GM23338 (cell line): ENCODE data around the gene TP53BP2. TPM values are rescaled to one million over a fixed set of nuclear protein-coding genes. Genes with fewer than 3 reads are reported as not detected.
A peak's percentile ranks its signal among the peaks of the same experiment; 100 is the strongest.

Experiments used
- ATAC-seq: fragments of 200-7000 bp; cut with Tn5 transposase; 3 replicates; pipeline ENCODE4 v1.9.1; 2020
- DNase-seq: peaks from one replicate; pipeline ENCODE4 v3.0.0-alpha.2; 2015; ENCODE audit warnings: low spot score
- H2AFZ ChIP-seq: fragments of 200-600 bp; sonication (generic); 2 replicates; pipeline ENCODE4 v1.8.0; 2016; ENCODE audit warnings: antibody characterized with exemption, mild to moderate bottlenecking, moderate library complexity
- H3F3A ChIP-seq: fragments of 200-600 bp; sonication (generic); replicated peaks from 2 replicates; pipeline ENCODE4 v1.8.0; 2017; ENCODE audit warnings: antibody characterized with exemption, mixed run types, low read depth
- H3K27ac ChIP-seq: fragments of 200-600 bp; sonication (generic); 2 replicates; pipeline ENCODE4 v1.6.1; 2016; ENCODE audit warnings: low read depth
- H3K27me3 ChIP-seq: fragments of 200-600 bp; sonication (generic); 2 replicates; pipeline ENCODE4 v1.8.0; 2016; ENCODE audit warnings: mild to moderate bottlenecking, mixed run types, moderate library complexity; ENCODE audit not compliant: insufficient read depth
- H3K36me3 ChIP-seq: fragments of 200-600 bp; sonication (generic); 2 replicates; pipeline ENCODE4 v1.8.0; 2016; ENCODE audit warnings: mild to moderate bottlenecking; ENCODE audit not compliant: insufficient read depth
- H3K4me1 ChIP-seq: fragments of 200-600 bp; sonication (generic); 2 replicates; pipeline ENCODE4 v1.8.0; 2016; ENCODE audit warnings: mild to moderate bottlenecking, moderate library complexity; ENCODE audit not compliant: insufficient read depth
- H3K4me2 ChIP-seq: fragments of 200-600 bp; sonication (generic); 2 replicates; pipeline ENCODE4 v1.7.1; 2017; ENCODE audit warnings: mixed run types
- H3K4me3 ChIP-seq: fragments of 200-600 bp; sonication (generic); 2 replicates; pipeline ENCODE4 v1.6.1; 2016; ENCODE audit warnings: mixed run types
- H3K79me2 ChIP-seq: fragments of 200-600 bp; sonication (generic); replicated peaks from 2 replicates; pipeline ENCODE4 v1.8.0; 2017; ENCODE audit warnings: mild to moderate bottlenecking; ENCODE audit not compliant: insufficient read depth
- H3K9me2 ChIP-seq: fragments of 200-600 bp; sonication (generic); 2 replicates; pipeline ENCODE4 v1.8.0; 2017; ENCODE audit not compliant: insufficient read depth
- H4K20me1 ChIP-seq: fragments of 200-600 bp; sonication (generic); replicated peaks from 2 replicates; pipeline ENCODE4 v1.8.0; 2017; ENCODE audit warnings: mild to moderate bottlenecking; ENCODE audit not compliant: insufficient read depth
- H3K27ac Mint-ChIP-seq: 2 replicates; pipeline ENCODE4 v1.8.0; 2020; ENCODE audit warnings: inconsistent platforms, mild to moderate bottlenecking, moderate library complexity, mixed read lengths
- H3K27me3 Mint-ChIP-seq: 3 replicates; pipeline ENCODE4 v1.8.0; 2022; ENCODE audit warnings: low read depth, mild to moderate bottlenecking, moderate library complexity, mixed read lengths, inconsistent platforms; ENCODE audit not compliant: insufficient read depth, poor library complexity
- H3K36me3 Mint-ChIP-seq: 3 replicates; pipeline ENCODE4 v1.8.0; 2021; ENCODE audit warnings: low read depth, mild to moderate bottlenecking, inconsistent platforms, moderate library complexity, mixed read lengths
- H3K4me1 Mint-ChIP-seq: 3 replicates; pipeline ENCODE4 v1.8.0; 2020; ENCODE audit warnings: mild to moderate bottlenecking, inconsistent platforms, mixed read lengths
- H3K4me3 Mint-ChIP-seq: 3 replicates; pipeline ENCODE4 v1.8.0; 2021; ENCODE audit warnings: moderate library complexity, mild to moderate bottlenecking, inconsistent platforms, mixed read lengths
- H3K9me3 Mint-ChIP-seq: 3 replicates; pipeline ENCODE4 v1.8.0; 2020; ENCODE audit warnings: moderate library complexity, mild to moderate bottlenecking, inconsistent platforms, mixed read lengths
- CREB1 ChIP-seq: fragments of 250-450 bp; sonication (Bioruptor Pico); IDR thresholded peaks from 2 replicates; pipeline ENCODE4 v1.5.0; 2020; ENCODE audit warnings: low read depth, mild to moderate bottlenecking, moderate library complexity
- CTCF ChIP-seq, 2 experiments: fragments of 200-600 bp in 1 of 2; sonication (generic) in 1 of 2; conservative IDR thresholded peaks; 2 replicates each; pipeline versions ENCODE4 v1.5.1 to v1.6.1; 2016 to 2017; ENCODE audit warnings: antibody characterized with exemption in 2 of 2, low read depth in 2 of 2, mild to moderate bottlenecking in 2 of 2, moderate library complexity in 1 of 2
- ETS1 ChIP-seq: IDR thresholded peaks from 2 replicates; pipeline ENCODE4 v1.6.1; 2016; ENCODE audit warnings: antibody characterized with exemption
- EZH2 ChIP-seq: fragments of 200-600 bp; sonication (generic); IDR thresholded peaks from one replicate; pipeline ENCODE4 v1.8.0; 2017; ENCODE audit warnings: antibody characterized with exemption, mild to moderate bottlenecking, low read depth; ENCODE audit not compliant: unreplicated experiment
- JUNB ChIP-seq: IDR thresholded peaks from one replicate; pipeline ENCODE4 v1.6.1; 2016; ENCODE audit warnings: antibody characterized with exemption; ENCODE audit not compliant: unreplicated experiment
- NANOG ChIP-seq: IDR thresholded peaks from 2 replicates; pipeline ENCODE4 v1.6.1; 2016; ENCODE audit warnings: antibody characterized with exemption, borderline replicate concordance
- POLR2AphosphoS5 ChIP-seq: IDR thresholded peaks from 2 replicates; pipeline ENCODE4 v1.6.1; 2016; ENCODE audit warnings: antibody characterized with exemption, low read depth
- STAT1 ChIP-seq: IDR thresholded peaks from one replicate; pipeline ENCODE4 v1.6.1; 2016; ENCODE audit warnings: antibody characterized with exemption; ENCODE audit not compliant: unreplicated experiment
- ZNF114 ChIP-seq: fragments of 250-450 bp; sonication (Bioruptor Pico); IDR thresholded peaks from 2 replicates; pipeline ENCODE4 v1.5.0; 2020; ENCODE audit warnings: mild to moderate bottlenecking, moderate library complexity
- ZNF331 ChIP-seq: fragments of 250-450 bp; sonication (Bioruptor Pico); IDR thresholded peaks from 2 replicates; pipeline ENCODE4 v1.5.0; 2020; ENCODE audit warnings: low read depth, mild to moderate bottlenecking, moderate library complexity
- ZNF462 ChIP-seq: fragments of 250-450 bp; sonication (Bioruptor Pico); IDR thresholded peaks from 2 replicates; pipeline ENCODE4 v1.5.0; 2020; ENCODE audit warnings: mild to moderate bottlenecking, moderate library complexity
- polyA plus RNA-seq: library from polyadenylated mRNA; unstranded; fragments of >200 nt; fragmentation: Nextera tagmentation; extraction: Ambion mirVana; gene quantifications from 2 replicates; pipeline ENCODE4 v1.2.1, GENCODE V29; 2016
- total RNA-seq: library from RNA; depleted of rRNA; stranded (reverse); fragments of >200 nt; shearing (Covaris generic); gene quantifications from 2 replicates; pipeline ENCODE4 v1.2.3, GENCODE V29; 2014

The TP53BP2 gene
- total and polyA plus RNA-seq, 2 experiments from 2014 or later = 10.1 to 32.9 TPM

- TF ChIP-seq ZNF462 (CRISPR knock-in tag) = no peak
- no peak for TF ChIP-seq ETS1
- no peak for TF ChIP-seq POLR2AphosphoS5
- TF ChIP-seq CREB1 (CRISPR knock-in tag) = no peak
Observed at GRCh38 chr1:223873044-223873443, 27.3 kb upstream of the TP53BP2 start (continued).

- DNase-seq = no peak
- Histone ChIP-seq H3K27ac (no peak overlapping the region), H3K4me3 (no peak overlapping the region), H3K4me1 (peaks cover 7% of the 10 kb centered on the region; the same call in 1 of the 2 replicates), H3K27me3 (no peaks in the 10 kb centered on the region), H3K4me2 (no peak overlapping the region), H2AFZ (peak overlapping the region; percentile 11; the same call in 1 of the 2 replicates), H3K79me2 (no peaks in the 10 kb centered on the region), H3K36me3 (no peaks in the 10 kb centered on the region), H4K20me1 (no peaks in the 10 kb centered on the region), H3F3A (0 out of 2 replicates have a peak, but pooled peaks cover 5% of the 10 kb centered on the region), H3K9me2 (peaks cover 5% of the 10 kb centered on the region; the same call in 1 of the 2 replicates)
- Mint-ChIP-seq H3K4me1 (peaks cover 13% of the 10 kb centered on the region), H3K9me3 (peaks cover 10% of the 10 kb centered on the region), H3K27ac (no peak overlapping the region), H3K27me3 (peaks cover 4% of the 10 kb centered on the region), H3K4me3 (no peak overlapping the region), H3K36me3 (peaks cover 4% of the 10 kb centered on the region; the same call in 1 of the 3 replicates)
- no peak for ATAC-seq
- TF ChIP-seq STAT1 (no peak), POLR2AphosphoS5 (no peak), EZH2 (no peak), JUNB (no peak), ZNF114 (CRISPR knock-in tag) (no peak), CTCF (conservative IDR thresholded peaks at IDR 0.05; ENCODE audit: low read depth in 2 of 2) (no peak), NANOG (no peak), CREB1 (CRISPR knock-in tag) (no peak), ZNF331 (CRISPR knock-in tag) (no peak)
Observed at GRCh38 chr1:223872308-223872901, 26.7 kb upstream of the TP53BP2 start.
